SU-DHL-6 (cell line): ENCODE data around the gene DEPDC5.

Experiments
- H2AFZ ChIP-seq: fragments of 200-600 bp; sonication (generic); 2 replicates; pipeline ENCODE4 v1.6.1; 2014; ENCODE audit warnings: low read depth, mild to moderate bottlenecking, moderate library complexity, mixed read lengths, antibody characterized with exemption, low read length; ENCODE audit not compliant: severe bottlenecking
- H3F3A ChIP-seq: fragments of 200-600 bp; shearing (Covaris generic); 2 replicates; pipeline ENCODE4 v1.6.0; 2016; ENCODE audit warnings: antibody characterized with exemption, mild to moderate bottlenecking; ENCODE audit not compliant: insufficient read depth
- H3K27ac ChIP-seq: fragments of 200-600 bp; sonication (generic); 2 replicates; pipeline ENCODE4 v1.5.1; 2016; ENCODE audit warnings: low read depth, mild to moderate bottlenecking, low read length, moderate library complexity, mixed read lengths
- H3K27me3 ChIP-seq: fragments of 200-600 bp; sonication (generic), shearing (Covaris generic); 2 replicates; pipeline ENCODE4 v1.6.0; 2014; ENCODE audit warnings: mild to moderate bottlenecking, low read length
- H3K36me3 ChIP-seq: fragments of 200-600 bp; sonication (generic); 2 replicates; pipeline ENCODE4 v1.6.1; 2014; ENCODE audit warnings: mild to moderate bottlenecking, low read length, mixed read lengths
- H3K4me2 ChIP-seq: fragments of 300-600, 200-600 bp; shearing (Covaris generic), sonication (generic); 2 replicates; pipeline ENCODE4 v1.6.0; 2014; ENCODE audit warnings: low read length, low read depth, mild to moderate bottlenecking; ENCODE audit not compliant: poor library complexity, severe bottlenecking
- H3K4me3 ChIP-seq: fragments of 200-600 bp; sonication (generic); 2 replicates; pipeline ENCODE4 v1.5.1; 2014; ENCODE audit warnings: antibody characterized with exemption, low read length, mild to moderate bottlenecking, mixed read lengths; ENCODE audit not compliant: insufficient read depth, poor library complexity, severe bottlenecking
- H3K79me2 ChIP-seq: fragments of 200-600 bp; sonication (generic); 2 replicates; pipeline ENCODE4 v1.6.1; 2014; ENCODE audit warnings: mild to moderate bottlenecking, low read length, moderate library complexity; ENCODE audit not compliant: insufficient read depth
- H3K9ac ChIP-seq: fragments of 200-600 bp; sonication (generic); 2 replicates; pipeline ENCODE4 v1.7.0; 2014; ENCODE audit warnings: mild to moderate bottlenecking, low read length
- H3K9me2 ChIP-seq: fragments of 200-600 bp; sonication (generic); replicated peaks from 2 replicates; pipeline ENCODE4 v1.6.1; 2014; ENCODE audit warnings: low read length; ENCODE audit not compliant: insufficient read depth
- H3K9me3 ChIP-seq: fragments of 200-600 bp; sonication (generic); 2 replicates; pipeline ENCODE4 v1.6.1; 2014; ENCODE audit warnings: low read length, mixed read lengths; ENCODE audit not compliant: insufficient read depth
- H4K20me1 ChIP-seq: fragments of 200-600 bp; sonication (generic); 2 replicates; pipeline ENCODE4 v1.6.1; 2014; ENCODE audit warnings: low read depth, mild to moderate bottlenecking, antibody characterized with exemption, low read length, moderate library complexity, mixed read lengths
- EZH2phosphoT487 ChIP-seq: fragments of 200-600 bp; sonication (generic), shearing (Covaris generic); conservative IDR thresholded peaks from 2 replicates; pipeline ENCODE4 v1.6.1; 2018; ENCODE audit warnings: mild to moderate bottlenecking, antibody characterized with exemption, low read length, moderate library complexity, mixed read lengths
- TF ChIP-seq, protein P1 (sequence below): fragments of 200-600 bp; sonication (generic); IDR thresholded peaks from one replicate; pipeline ENCODE4 v1.5.1; 2017; ENCODE audit warnings: antibody characterized with exemption, mild to moderate bottlenecking, low read length, moderate library complexity; ENCODE audit not compliant: insufficient read depth, poor library complexity, severe bottlenecking

Gene DEPDC5

DNA sequence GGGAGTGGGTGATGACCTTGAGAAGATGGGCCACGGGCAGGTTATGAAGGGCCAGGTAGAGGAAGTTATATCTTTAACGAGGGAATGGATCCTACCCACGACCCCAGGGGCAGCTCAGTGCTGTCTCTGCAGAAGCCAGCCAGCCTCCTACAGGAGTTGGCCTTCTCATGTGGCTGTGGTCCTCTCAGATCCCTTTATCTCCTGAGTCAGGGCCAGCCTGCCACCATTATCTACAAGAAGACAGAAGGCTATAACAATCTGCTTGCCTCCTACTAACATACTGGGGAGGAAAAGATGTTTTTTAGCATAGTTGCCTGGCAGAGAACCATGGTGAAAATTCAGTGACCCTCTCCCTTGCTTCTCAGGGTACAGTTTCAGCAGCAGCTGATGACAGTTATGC, 183.5 kb downstream of the DEPDC5 start:
- no peak overlapping the region for H3K4me3 ChIP-seq
- no peak for TF ChIP-seq EZH2phosphoT487
- TF ChIP-seq, protein P1, sequence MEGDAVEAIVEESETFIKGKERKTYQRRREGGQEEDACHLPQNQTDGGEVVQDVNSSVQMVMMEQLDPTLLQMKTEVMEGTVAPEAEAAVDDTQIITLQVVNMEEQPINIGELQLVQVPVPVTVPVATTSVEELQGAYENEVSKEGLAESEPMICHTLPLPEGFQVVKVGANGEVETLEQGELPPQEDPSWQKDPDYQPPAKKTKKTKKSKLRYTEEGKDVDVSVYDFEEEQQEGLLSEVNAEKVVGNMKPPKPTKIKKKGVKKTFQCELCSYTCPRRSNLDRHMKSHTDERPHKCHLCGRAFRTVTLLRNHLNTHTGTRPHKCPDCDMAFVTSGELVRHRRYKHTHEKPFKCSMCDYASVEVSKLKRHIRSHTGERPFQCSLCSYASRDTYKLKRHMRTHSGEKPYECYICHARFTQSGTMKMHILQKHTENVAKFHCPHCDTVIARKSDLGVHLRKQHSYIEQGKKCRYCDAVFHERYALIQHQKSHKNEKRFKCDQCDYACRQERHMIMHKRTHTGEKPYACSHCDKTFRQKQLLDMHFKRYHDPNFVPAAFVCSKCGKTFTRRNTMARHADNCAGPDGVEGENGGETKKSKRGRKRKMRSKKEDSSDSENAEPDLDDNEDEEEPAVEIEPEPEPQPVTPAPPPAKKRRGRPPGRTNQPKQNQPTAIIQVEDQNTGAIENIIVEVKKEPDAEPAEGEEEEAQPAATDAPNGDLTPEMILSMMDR, result no peak
- H3K9ac ChIP-seq, result no peak overlapping the region
- no peaks in the 10 kb centered on the region for H3K79me2 ChIP-seq
- H3K36me3 ChIP-seq, result no peaks in the 10 kb centered on the region
- no peak overlapping the region for H3K27ac ChIP-seq
- H3F3A ChIP-seq, result no peaks in the 10 kb centered on the region
- no peaks in the 10 kb centered on the region for H4K20me1 ChIP-seq
- no peak overlapping the region for H3K4me2 ChIP-seq
- no peaks in the 10 kb centered on the region for H3K9me3 ChIP-seq
- no peak overlapping the region for H2AFZ ChIP-seq
- H3K9me2 ChIP-seq, result no peaks in the 10 kb centered on the region
- no peaks in the 10 kb centered on the region for H3K27me3 ChIP-seq

DNA sequence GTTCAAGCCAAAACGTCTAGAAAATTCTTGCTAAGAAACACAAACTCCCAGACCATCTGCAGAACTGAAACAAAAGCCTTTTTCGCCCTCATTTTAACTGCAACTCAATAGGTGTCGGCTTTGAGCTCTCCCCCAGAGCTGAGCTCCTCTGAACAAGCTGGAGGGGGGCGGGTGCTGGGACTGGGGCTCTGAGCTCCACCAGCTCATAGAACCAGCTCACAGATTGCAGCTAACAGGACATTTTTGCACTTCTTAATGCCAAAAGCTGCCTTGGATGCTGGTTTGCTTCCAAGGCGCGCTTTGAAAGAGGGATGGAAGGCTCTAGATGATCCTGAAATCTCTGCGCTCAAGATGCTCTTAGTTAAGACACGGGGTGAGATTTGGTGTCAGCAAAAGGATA, 184.5 kb downstream of the DEPDC5 start:
- no peaks in the 10 kb centered on the region for H4K20me1 ChIP-seq
- no peak overlapping the region for H3K27ac ChIP-seq
- H3F3A ChIP-seq, result no peaks in the 10 kb centered on the region
- H3K79me2 ChIP-seq, result no peaks in the 10 kb centered on the region
- no peaks in the 10 kb centered on the region for H3K9me3 ChIP-seq
- no peak overlapping the region for H3K4me2 ChIP-seq
- H3K9ac ChIP-seq, result no peak overlapping the region
- no peak overlapping the region for H3K4me3 ChIP-seq
- no peak for TF ChIP-seq EZH2phosphoT487
- TF ChIP-seq, protein P1, result no peak
- no peaks in the 10 kb centered on the region for H3K27me3 ChIP-seq
- H3K9me2 ChIP-seq, result no peaks in the 10 kb centered on the region
- no peaks in the 10 kb centered on the region for H3K36me3 ChIP-seq
- no peak overlapping the region for H2AFZ ChIP-seq

DNA sequence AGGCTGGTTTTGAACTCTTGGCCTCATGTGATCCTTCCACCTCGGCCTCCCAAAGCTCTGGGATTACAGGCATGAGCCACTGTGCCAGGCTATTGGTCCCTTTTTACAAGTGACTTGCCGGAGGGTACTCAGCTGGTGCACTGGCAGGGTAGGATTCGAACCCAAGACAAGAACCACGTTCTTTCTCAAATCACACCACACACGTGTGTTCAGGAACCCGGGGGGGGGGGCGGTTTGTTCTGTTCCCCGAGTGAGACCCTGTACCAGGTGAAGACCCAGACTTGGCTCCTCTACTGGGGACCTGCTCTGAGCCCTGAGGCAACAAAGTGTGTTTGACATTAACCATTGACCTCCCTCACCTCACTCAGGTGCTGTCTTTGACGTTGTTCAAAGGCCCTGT, 186.7 kb downstream of the DEPDC5 start:
- TF ChIP-seq EZH2phosphoT487, result no peak
- TF ChIP-seq, protein P1, result no peak
- H3K4me2 ChIP-seq, result no peak overlapping the region
- H2AFZ ChIP-seq, result no peak overlapping the region
- no peak overlapping the region for H3K9ac ChIP-seq
- H3K9me2 ChIP-seq, result no peaks in the 10 kb centered on the region
- H3K79me2 ChIP-seq, result peaks cover 7% of the 10 kb centered on the region
- peaks cover 4% of the 10 kb centered on the region for H3F3A ChIP-seq
- H3K27me3 ChIP-seq, result no peaks in the 10 kb centered on the region
- H3K36me3 ChIP-seq, result no peaks in the 10 kb centered on the region
- H3K27ac ChIP-seq, result no peak overlapping the region
- no peak overlapping the region for H3K4me3 ChIP-seq
- no peaks in the 10 kb centered on the region for H4K20me1 ChIP-seq
- H3K9me3 ChIP-seq, result no peaks in the 10 kb centered on the region

DNA sequence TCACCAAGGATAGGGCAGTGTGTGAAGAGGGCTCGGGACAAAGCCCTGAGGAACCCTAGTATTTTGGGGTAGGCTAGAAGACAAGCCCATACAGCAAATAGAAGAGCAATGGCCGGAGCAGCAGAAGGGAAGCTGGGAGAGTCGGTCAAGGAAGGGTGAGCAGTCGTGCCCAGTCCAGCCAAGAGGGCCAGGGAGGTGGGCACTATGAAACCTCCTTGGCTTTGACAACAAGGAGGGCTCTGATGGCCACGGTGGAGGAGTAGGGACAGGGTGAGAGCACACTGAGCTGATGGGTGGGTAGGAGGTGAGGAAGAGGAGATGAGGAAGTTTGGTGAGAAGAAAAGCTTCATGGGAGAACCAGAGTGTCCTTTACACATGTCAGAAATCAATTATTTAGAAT, 188.3 kb downstream of the DEPDC5 start:
- TF ChIP-seq, protein P1, result no peak
- TF ChIP-seq EZH2phosphoT487, result no peak
- Histone ChIP-seq H3K36me3 (no peaks in the 10 kb centered on the region), H3K4me2 (no peak overlapping the region), H3K9ac (no peak overlapping the region), H3F3A (peaks cover 20% of the 10 kb centered on the region), H3K27ac (no peak overlapping the region), H3K9me3 (no peaks in the 10 kb centered on the region), H3K79me2 (peaks cover 23% of the 10 kb centered on the region), H3K27me3 (no peaks in the 10 kb centered on the region), H4K20me1 (no peaks in the 10 kb centered on the region), H3K4me3 (no peak overlapping the region), H2AFZ (no peak overlapping the region), H3K9me2 (no peaks in the 10 kb centered on the region)
